ENCODE data around the gene HSD17B8. TPM values are rescaled to one million over a fixed set of nuclear protein-coding genes. Genes with fewer than 3 reads are reported as not detected.

HSD17B8 gene
- polyA plus RNA-seq, 10 donors: 8.2 to 14.4 (median 11.0) TPM

DNA sequence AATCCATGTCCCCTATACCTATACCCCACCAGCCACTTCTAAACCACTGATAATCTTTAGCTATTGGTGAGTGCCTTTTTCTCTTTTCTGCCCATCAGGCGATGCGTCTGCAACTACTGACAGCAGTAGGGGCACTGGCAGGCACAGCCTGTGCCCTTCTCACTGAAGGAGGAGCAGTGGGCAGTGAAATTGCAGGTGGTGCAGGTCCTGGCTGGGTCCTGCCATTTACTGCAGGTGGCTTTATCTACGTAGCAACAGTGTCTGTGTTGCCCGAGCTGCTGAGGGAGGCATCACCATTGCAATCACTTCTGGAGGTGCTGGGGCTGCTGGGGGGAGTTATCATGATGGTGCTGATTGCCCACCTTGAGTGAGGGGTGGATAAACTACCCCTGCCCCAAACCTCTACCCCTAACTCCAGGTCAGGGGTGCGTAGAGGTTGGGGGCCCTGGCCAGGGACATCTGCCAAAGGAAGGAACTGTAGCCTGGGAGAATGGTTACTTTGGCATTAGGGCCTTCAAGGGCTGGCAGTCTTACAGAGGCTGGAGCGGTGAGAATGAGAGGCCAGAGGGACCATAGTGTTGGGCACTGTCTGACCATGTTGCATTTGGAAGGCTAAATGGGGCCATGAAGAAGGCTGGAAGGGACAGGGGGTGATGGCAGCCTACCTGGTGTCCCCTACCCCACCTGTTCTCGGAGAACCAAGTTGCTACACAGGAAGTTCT lies 851 bp upstream of the HSD17B8 start:
- DNase-seq: peak in 1 of 3 donors; percentile 22

DNA sequence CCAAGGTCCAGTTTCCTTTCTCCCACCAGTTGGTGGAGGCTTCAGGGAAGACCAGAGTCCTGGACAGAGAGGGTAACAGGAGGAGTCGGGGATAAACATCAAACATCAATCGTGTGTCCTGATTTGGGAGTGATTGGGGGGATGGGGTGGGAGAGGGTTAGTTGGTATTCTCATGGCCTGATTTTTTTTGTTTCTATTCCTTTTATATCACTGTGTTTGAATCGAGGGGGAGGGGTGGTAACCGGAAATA lies 365 bp upstream of the HSD17B8 start:
- no peak for DNase-seq

DNA sequence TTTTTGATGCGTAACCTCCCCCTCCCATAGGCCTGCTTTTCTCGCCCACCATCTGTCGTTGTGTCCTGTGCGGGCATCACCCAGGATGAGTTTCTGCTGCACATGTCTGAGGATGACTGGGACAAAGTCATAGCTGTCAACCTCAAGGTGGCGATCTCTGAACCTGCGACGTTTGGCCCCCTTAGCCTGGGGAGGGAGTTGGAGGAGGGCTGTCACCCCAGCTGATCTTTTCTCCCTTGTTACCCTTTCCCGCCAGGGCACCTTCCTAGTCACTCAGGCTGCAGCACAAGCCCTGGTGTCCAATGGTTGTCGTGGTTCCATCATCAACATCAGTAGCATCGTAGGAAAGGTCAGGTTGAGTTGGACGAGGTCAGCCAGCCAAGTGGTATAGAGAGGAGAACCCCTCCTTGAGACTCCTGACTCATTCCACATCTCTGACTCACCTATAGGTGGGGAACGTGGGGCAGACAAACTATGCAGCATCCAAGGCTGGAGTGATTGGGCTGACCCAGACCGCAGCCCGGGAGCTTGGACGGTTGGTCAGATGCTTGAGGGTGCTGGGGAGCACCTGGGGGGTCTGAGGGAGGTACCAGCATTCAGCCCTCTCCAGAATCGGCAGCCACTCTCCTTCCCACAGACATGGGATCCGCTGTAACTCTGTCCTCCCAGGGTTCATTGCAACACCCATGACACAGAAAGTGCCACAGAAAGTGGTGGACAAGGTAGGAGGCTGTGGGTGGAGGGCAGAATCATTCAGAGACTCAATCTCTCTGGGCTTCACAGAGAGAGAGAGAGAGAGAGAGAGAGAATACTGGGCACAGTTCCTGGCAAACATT lies 954 bp downstream of the HSD17B8 start:
- no peak for DNase-seq

GRCh38 chr6:33206027-33206863 lies 1.8 kb downstream of the HSD17B8 start:
- no peak for DNase-seq

DNA sequence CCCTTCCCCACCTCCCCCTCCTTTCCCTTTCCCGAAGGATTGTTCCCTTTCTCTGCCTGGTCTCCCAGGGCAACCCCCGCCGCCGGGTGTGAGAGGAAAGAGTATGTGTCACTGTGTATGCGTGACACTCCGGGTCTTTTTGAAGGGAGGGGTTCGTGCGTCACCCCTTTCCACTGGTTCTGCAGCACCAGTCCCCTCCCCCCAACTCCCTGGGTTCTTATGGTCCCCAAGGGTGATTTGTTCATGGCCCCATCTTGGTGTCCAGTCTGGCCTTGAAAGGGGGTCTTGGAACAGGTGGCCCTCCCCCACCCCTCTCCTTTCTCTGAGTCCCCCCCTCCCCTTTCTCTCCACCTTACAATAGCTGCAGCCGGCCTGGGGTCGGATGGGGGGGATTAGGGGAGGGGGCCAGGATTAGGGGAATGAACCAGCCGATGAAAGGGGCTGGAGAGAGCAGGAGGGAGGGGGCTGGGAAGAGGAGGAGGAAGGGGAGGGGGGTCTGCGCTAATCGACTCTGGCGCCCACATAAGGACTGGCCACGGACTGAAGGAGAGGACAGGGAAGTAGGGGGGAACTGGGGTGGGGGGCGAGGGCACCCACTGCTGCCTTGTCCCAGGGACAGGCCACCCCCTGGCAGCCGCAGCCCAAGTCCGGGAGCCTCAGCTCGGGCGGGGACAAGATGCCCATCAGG lies 2.6 kb downstream of the HSD17B8 start:
- DNase-seq: no peak

- DNase-seq: peak; percentile 41 to 89 (median 68)
These were observed 3.2 kb downstream of the HSD17B8 start for GRCh38 chr6:33207552-33208090.

- DNase-seq: peak; percentile 75 to 96 (median 89)
These were observed 3.9 kb downstream of the HSD17B8 start, which contains the start of gene RING1 for GRCh38 chr6:33208091-33208967. Gene RING1, plus strand, starts transcription at chr6:33208500. Its CDS starts 323 bp downstream, at chr6:33208823.

- DNase-seq: no peak
These were observed 5.4 kb downstream of the HSD17B8 start for GRCh38 chr6:33209856-33210255.

- no peak for DNase-seq
These were observed 6.7 kb downstream of the HSD17B8 start for GRCh38 chr6:33211136-33211535.

DNA sequence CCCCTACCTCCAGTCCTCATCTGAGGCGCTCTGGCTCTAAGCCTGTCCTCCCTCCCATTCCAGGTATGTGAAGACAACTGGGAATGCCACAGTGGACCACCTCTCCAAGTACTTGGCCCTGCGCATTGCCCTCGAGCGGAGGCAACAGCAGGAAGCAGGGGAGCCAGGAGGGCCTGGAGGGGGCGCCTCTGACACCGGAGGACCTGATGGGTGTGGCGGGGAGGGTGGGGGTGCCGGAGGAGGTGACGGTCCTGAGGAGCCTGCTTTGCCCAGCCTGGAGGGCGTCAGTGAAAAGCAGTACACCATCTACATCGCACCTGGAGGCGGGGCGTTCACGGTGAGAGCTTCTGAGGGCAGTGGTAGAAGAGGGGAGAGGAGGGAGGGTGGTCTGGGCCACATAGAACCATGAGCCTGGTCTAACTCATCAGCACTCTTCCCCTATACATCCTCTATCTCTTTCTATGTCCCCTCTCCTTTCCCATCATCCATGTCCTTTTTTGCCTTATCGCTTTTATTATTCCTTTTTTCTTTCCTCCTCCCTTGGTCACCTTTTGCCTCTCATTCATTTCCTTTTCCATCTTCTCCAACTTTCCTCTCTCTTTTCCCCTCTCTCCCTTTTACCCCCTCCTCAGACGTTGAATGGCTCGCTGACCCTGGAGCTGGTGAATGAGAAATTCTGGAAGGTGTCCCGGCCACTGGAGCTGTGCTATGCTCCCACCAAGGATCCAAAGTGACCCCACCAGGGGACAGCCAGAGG lies 7.4 kb downstream of the HSD17B8 start:
- no peak for DNase-seq

GRCh38 chr6:33212857-33213165 lies 8.4 kb downstream of the HSD17B8 start:
- DNase-seq: no peak

- peak in 1 of 3 donors; percentile 75 for DNase-seq
These were observed 8.9 kb downstream of the HSD17B8 start for GRCh38 chr6:33213166-33213988.

GRCh38 chr6:33213989-33214335 lies 9.5 kb downstream of the HSD17B8 start:
- DNase-seq: no peak

DNA sequence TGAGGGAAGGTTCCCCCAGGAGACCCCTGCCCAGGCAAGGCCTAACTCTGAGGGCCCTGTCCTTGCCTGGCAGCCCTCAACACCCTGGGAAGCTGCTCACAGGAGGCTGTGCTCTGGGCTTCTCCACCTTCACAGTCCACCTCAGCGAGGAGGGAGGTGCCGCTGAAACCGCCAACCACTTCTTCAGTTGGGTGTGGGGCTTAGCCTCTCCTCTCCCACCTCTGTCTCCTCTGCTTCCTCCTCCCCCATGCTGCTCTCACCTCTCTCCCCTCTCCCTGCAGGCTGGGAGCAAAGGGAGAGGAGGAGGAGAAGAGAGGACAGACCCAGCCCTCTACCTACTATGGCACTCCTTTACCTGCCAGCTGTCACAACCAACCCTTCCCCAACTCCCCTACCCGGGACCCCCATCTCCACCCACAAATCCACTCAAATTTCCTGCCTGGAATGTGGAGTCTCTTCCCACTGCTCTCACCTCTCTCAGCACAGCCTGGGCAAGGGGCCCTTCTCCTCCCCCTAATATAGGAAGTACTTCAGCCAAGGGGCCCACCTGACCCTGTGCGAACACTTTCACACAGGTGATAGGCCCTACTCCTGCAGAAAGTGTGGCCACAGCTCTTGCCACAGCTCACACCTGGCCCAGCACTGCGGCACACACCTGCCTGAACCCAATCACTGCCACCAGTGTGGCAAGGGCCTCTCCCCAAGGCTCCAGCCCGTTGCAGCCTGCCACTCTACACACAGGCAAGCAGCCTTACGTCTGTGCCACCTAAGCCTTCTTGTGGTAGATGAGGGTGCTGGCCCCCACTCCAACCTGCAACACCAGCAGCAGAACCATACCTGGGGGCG lies 11.0 kb downstream of the HSD17B8 start:
- DNase-seq: no peak

DNA sequence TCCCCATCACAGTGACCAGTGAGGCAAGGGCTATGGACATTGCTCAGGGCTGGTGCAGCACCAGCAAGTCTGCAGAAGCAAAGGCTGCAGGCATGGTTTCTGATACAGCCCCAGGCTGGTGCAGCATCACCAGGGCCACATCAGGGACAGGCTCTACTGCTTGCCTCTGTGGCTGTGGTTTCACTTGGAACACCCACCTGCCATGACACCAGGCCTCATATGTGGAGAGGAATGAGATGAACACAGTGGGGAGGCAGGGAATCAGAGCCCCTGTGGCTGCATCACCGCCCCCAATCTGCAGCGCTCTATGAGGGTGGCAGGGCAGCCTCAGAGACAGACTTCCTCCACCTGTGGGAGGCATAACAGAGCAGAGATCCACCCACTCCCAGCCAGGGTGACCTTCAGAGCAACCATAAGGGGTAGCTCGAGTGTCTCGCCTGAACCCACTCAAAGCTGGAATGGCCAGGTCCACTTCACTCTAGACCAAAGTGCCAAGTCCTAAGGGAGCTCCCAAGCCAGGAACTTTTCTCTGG lies 11.7 kb downstream of the HSD17B8 start:
- no peak for DNase-seq

DNA sequence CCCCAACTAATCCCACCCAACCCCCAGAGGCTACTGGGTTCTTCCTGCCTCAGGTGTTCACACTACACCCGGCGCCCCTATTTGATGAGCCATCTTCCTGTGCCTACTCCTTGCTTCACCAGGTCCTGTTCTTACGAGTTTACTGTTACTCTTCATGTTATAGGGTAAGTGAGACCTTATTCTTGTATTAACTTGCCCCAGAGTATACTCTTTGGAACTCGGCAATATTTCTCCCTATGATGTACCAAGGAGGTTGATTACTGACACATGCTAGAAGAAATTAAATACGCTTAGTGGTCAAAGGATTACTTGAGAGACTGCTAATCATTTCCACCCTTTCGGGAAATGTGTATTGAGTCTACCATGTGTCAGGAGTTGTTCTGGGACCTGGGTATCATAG lies 12.8 kb downstream of the HSD17B8 start:
- no peak for DNase-seq

- DNase-seq: no peak
These were observed 13.2 kb downstream of the HSD17B8 start for GRCh38 chr6:33217681-33218080.

Measured in muscle of back (tissue), 11 donors.